ENCODE results near the gene ERBB2.
A peak's percentile ranks its signal among the peaks of the same experiment; 100 is the strongest.

Gene ERBB2

GRCh38 chr17:39667945-39668924 is 31.6 kb upstream of the ERBB2 start, which contains the start of gene PNMT:
Gene PNMT (plus strand): TSS chr17:39668453. CDS start chr17:39668476, 23 bp downstream.
- DNase-seq = peak; percentile 70

GRCh38 chr17:39669897-39670735 is 29.7 kb upstream of the ERBB2 start:
- Histone ChIP-seq H3K79me2 (ENCODE audit: low read length) (no peaks in the 10 kb centered on the region), H2AFZ (ENCODE audit: low read length) (no peak overlapping the region), H4K20me1 (ENCODE audit: insufficient read depth, low read length) (no peaks in the 10 kb centered on the region), H3K36me3 (replicated peaks; ENCODE audit: insufficient read depth, low read length) (no peaks in the 10 kb centered on the region), H3K9ac (ENCODE audit: low read length) (no peak overlapping the region), H3K27me3 (replicated peaks; ENCODE audit: insufficient read depth, low read length) (peaks cover 27% of the 10 kb centered on the region), H3F3A (ENCODE audit: insufficient read depth, low read length) (no peaks in the 10 kb centered on the region), H3K27ac (ENCODE audit: low read length) (no peak overlapping the region), H3K4me1 (ENCODE audit: low read length) (no peaks in the 10 kb centered on the region), H3K9me3 (replicated peaks; ENCODE audit: insufficient read depth, low read length) (no peaks in the 10 kb centered on the region), H3K9me2 (replicated peaks; ENCODE audit: insufficient read depth, low read length) (no peaks in the 10 kb centered on the region), H3K4me3 (ENCODE audit: low read length) (no peak overlapping the region), H3K4me2 (ENCODE audit: low read depth, low read length) (no peak overlapping the region)
- no peak for DNase-seq
- TF ChIP-seq EZH2phosphoT487 (IDR thresholded peaks at IDR 0.05; ENCODE audit: low read length) (no peak), CTCF (IDR thresholded peaks at IDR 0.05; ENCODE audit: low read length) (no peak), EZH2 (optimal IDR thresholded peaks at IDR 0.05; ENCODE audit: low read depth, low read length) (no peak)

More at GRCh38 chr17:39667945-39668924, 31.6 kb upstream of the ERBB2 start, which contains the start of gene PNMT:
- TF ChIP-seq EZH2 (optimal IDR thresholded peaks at IDR 0.05; ENCODE audit: low read depth, low read length) (no peak), CTCF (IDR thresholded peaks at IDR 0.05; ENCODE audit: low read length) (peak; percentile 74)
- H3K27me3 ChIP-seq (replicated peaks; ENCODE audit: insufficient read depth, low read length) = peaks cover 27% of the 10 kb centered on the region
- no peaks in the 10 kb centered on the region for H3F3A ChIP-seq (ENCODE audit: insufficient read depth, low read length)
- no peaks in the 10 kb centered on the region for H3K36me3 ChIP-seq (replicated peaks; ENCODE audit: insufficient read depth, low read length)
- H3K4me2 ChIP-seq (ENCODE audit: low read depth, low read length) = peak within 1 kb of the TSS; percentile 94
- no peak within 1 kb of the TSS for H3K27ac ChIP-seq (ENCODE audit: low read length)
- peak within 1 kb of the TSS; percentile 51 for H3K4me3 ChIP-seq (ENCODE audit: low read length)
- H3K9me3 ChIP-seq (replicated peaks; ENCODE audit: insufficient read depth, low read length) = no peaks in the 10 kb centered on the region
- no peaks in the 10 kb centered on the region for H3K4me1 ChIP-seq (ENCODE audit: low read length)
- H2AFZ ChIP-seq (ENCODE audit: low read length) = peak within 1 kb of the TSS; percentile 67
- H4K20me1 ChIP-seq (ENCODE audit: insufficient read depth, low read length) = no peaks in the 10 kb centered on the region
- no peaks in the 10 kb centered on the region for H3K79me2 ChIP-seq (ENCODE audit: low read length)
- peak within 1 kb of the TSS; percentile 53; the same call in 1 of the 2 replicates for H3K9ac ChIP-seq (ENCODE audit: low read length)
- H3K9me2 ChIP-seq (replicated peaks; ENCODE audit: insufficient read depth, low read length) = no peaks in the 10 kb centered on the region

- no peak overlapping the region for H3K4me2 ChIP-seq (ENCODE audit: low read depth, low read length)
- H3K9ac ChIP-seq (ENCODE audit: low read length) = no peak overlapping the region
- H2AFZ ChIP-seq (ENCODE audit: low read length) = no peak overlapping the region
- H3K27ac ChIP-seq (ENCODE audit: low read length) = no peak overlapping the region
- no peak for DNase-seq
- no peaks in the 10 kb centered on the region for H3K79me2 ChIP-seq (ENCODE audit: low read length)
- no peaks in the 10 kb centered on the region for H3K4me1 ChIP-seq (ENCODE audit: low read length)
- no peaks in the 10 kb centered on the region for H3K9me3 ChIP-seq (replicated peaks; ENCODE audit: insufficient read depth, low read length)
- no peaks in the 10 kb centered on the region for H4K20me1 ChIP-seq (ENCODE audit: insufficient read depth, low read length)
- no peaks in the 10 kb centered on the region for H3F3A ChIP-seq (ENCODE audit: insufficient read depth, low read length)
- H3K9me2 ChIP-seq (replicated peaks; ENCODE audit: insufficient read depth, low read length) = no peaks in the 10 kb centered on the region
- H3K27me3 ChIP-seq (replicated peaks; ENCODE audit: insufficient read depth, low read length) = peaks cover 27% of the 10 kb centered on the region
- H3K36me3 ChIP-seq (replicated peaks; ENCODE audit: insufficient read depth, low read length) = no peaks in the 10 kb centered on the region
- TF ChIP-seq EZH2 (optimal IDR thresholded peaks at IDR 0.05; ENCODE audit: low read depth, low read length) = no peak
- TF ChIP-seq CTCF (IDR thresholded peaks at IDR 0.05; ENCODE audit: low read length) = no peak
- TF ChIP-seq EZH2phosphoT487 (IDR thresholded peaks at IDR 0.05; ENCODE audit: low read length) = no peak
- no peak overlapping the region for H3K4me3 ChIP-seq (ENCODE audit: low read length)
These were observed 29.1 kb upstream of the ERBB2 start for GRCh38 chr17:39670746-39671145.
